Epithelial cell of esophagus (primary cell): Measurements from ENCODE around the gene LAX1.
"Not testable (repeated sequence)": the region's sequence is repeated elsewhere in the genome, so short reads cannot be mapped to it uniquely, and the experiment has no call there.

Experiments used
- DNase-seq: peaks from one replicate; pipeline ENCODE4 v3.0.0; 2010; ENCODE audit warnings: low read depth
- H3K4me3 ChIP-seq: 2 replicates; pipeline ENCODE4 v1.5.1; 2011; ENCODE audit warnings: mild to moderate bottlenecking, low read length, control low read depth
- TF ChIP-seq, protein P1 (sequence below): IDR thresholded peaks from 2 replicates; pipeline ENCODE4 v1.5.1; 2011; ENCODE audit warnings: low read depth, mild to moderate bottlenecking, low read length, control low read depth, inconsistent platforms; ENCODE audit not compliant: insufficient read depth; ENCODE audit errors: missing control alignments

LAX1 gene

DNA sequence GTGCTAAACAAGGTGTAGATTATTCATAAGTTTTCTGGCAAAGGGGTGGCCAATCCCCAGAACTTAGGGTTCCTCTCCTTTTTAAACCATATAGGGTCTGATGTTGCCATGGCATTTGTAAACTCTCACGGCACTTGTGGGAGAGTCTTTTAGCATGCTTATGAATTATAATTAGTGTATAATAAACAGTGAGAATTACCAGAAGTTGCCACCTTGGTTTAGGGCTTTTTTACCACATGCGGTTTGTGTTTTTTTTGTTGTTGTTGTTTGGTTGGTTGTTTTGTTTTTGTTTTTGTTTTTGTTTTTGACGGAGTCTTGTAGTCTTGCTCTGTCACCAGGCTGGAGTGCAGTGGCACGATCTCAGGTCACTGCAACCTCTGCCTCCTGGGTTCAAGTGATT, 8.9 kb upstream of the LAX1 start:
- no peak for DNase-seq
- TF ChIP-seq, protein P1, sequence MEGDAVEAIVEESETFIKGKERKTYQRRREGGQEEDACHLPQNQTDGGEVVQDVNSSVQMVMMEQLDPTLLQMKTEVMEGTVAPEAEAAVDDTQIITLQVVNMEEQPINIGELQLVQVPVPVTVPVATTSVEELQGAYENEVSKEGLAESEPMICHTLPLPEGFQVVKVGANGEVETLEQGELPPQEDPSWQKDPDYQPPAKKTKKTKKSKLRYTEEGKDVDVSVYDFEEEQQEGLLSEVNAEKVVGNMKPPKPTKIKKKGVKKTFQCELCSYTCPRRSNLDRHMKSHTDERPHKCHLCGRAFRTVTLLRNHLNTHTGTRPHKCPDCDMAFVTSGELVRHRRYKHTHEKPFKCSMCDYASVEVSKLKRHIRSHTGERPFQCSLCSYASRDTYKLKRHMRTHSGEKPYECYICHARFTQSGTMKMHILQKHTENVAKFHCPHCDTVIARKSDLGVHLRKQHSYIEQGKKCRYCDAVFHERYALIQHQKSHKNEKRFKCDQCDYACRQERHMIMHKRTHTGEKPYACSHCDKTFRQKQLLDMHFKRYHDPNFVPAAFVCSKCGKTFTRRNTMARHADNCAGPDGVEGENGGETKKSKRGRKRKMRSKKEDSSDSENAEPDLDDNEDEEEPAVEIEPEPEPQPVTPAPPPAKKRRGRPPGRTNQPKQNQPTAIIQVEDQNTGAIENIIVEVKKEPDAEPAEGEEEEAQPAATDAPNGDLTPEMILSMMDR: no peak

DNA sequence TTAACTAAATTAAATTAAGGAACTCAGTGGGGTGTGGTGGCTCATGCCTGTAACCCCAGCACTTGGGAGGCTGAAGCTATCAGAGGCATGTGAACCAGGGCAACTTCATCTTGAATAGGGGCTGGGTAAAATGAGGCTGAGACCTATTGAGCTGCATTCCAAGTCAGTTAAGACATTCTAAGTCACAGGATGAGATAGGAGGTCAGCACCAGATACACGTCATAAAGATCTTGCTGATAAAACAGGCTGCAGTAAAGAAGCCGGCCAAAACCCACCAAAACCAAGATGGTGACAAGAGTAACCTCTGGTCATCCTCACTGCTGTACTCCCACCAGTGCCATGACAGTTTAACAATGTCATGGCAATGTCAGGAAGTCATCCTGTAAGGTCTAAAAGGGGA, 6.2 kb upstream of the LAX1 start:
- not testable (repeated sequence) for H3K4me3 ChIP-seq

More for the DNA sequence above, 8.9 kb upstream of the LAX1 start:
- H3K4me3 ChIP-seq: no peak overlapping the region

DNA sequence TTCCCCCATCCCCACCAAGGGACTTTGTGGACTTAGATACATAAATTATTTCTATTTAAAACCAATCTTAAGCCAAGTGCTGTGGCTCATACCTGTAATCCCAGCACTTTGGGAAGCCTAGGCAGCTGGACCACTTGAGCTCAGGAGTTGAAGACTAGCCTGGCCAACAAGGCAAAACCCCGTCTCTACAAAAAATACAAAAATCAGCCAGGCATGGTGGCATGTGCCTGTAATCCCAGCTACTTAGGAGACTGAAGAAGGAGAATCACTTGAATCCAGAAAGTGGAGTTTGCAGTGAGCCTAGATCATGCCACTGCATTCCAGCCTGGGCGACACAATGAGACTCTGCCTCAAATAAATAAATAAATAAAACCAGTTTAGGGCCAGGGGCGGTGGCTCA, 4.5 kb upstream of the LAX1 start:
- no peak for DNase-seq
- TF ChIP-seq, protein P1: no peak
- H3K4me3 ChIP-seq: no peak overlapping the region

More for the DNA sequence above, 6.2 kb upstream of the LAX1 start:
- not testable (repeated sequence) for DNase-seq

DNA sequence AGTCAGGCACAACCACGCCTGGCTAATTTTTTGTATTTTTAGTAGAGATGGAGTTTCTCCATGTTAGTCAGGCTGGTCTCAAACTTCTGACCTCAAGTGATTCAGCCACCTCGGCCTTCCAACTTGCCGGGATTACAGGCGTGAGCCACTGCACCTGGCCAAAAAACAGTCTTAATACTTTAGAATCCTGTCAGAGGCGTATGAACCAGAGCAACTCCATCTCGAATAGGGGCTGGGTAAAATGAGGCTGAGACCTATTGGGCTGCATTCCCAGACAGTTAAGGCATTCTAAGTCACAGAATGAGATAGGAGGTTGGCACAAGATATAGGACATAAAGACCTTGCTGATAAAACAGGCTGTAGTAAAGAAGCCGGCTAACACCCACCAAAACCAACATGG, 3.0 kb upstream of the LAX1 start:
- H3K4me3 ChIP-seq, DNase-seq: not testable (repeated sequence)

DNA sequence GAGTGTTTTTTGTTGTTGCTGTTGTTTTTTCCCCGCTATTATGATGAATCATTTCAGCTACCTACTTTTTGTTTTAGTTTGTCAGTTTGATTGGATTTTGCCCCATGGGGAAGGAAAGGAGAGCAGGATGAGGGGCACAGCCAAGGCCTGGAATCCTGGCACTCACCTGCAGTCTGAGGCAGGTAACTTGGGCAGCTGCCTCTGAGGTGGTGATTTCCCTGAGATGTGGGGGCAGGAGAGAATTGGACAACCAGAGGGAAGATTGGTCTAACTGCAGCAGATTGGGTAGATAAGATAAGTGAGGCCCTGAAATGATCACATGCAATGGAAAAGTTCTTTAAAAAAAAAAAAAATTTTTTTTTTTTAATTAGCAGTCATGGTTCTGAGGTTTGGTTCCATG, 1.5 kb upstream of the LAX1 start:
- no peak overlapping the region for H3K4me3 ChIP-seq
- TF ChIP-seq, protein P1: no peak
- no peak for DNase-seq

DNA sequence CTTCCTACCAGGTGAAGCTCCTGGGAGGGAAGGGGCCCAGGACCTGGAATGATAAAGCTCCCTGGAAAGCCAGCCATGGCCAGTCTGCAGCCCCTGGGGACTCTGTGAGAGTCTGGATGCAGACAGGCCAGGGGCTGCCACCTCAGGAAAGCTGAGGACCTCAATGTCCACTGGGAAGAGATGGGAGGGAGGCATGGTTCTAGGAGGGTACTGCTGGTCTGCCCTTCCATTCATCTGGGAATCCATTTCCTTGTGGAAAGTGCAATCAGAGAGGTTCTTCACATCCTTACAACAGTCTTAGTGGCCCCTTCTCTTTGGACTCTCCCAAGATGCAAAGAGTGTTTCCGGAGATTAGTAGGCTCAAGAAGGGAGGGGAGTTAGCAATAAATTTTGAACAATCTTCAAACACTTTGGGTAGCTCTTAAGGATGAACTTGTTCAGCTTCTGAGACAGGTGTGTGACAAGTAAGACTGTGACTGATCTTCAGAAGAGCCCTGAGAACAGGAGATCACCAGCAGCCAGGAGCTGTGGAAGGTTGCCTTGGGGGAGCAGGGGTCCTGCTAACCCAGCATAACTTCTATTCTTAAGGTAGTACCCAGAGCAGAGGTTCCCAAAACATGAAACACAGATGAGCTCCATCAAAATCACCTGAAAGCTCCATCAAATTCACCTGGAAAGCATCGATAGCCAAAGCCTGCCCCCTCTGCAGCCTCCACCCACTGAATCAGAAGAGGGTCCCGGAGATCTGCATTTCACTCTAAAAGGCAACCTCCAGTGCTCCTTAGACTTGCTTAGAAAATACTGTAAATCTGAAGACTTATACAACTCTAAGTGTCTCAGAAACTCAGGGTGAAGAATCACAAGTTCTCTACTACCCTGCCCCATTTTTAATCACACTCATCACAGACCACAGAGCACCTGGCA, 616 bp upstream of the LAX1 start:
- DNase-seq: no peak
- TF ChIP-seq, protein P1: no peak
- no peak overlapping the region for H3K4me3 ChIP-seq

DNA sequence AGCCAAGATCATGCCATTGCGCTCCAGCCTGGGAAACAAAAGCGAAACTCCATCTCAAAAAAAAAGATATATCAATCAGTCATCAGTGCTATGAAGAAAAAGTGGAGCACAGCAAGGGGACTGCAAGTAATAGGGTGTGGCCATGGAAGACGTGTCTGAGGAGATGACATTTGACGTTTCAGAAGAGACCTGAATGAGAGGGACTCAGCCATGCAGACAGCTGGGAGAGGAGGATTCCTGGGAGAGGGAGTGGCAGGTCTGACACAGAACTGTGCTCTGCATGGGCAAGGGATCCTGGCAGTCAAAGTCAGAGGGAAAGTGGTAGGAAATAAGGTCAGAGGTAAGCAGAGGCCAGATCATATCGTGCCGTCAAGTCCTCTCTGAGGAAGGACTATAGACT, 3.3 kb downstream of the LAX1 start:
- TF ChIP-seq, protein P1: no peak
- H3K4me3 ChIP-seq: no peak overlapping the region
- peak; percentile 63 for DNase-seq
